IMR-90 (cell line): Measurements from ENCODE around the gene XDH. TPM values are rescaled to one million over a fixed set of nuclear protein-coding genes. Genes with fewer than 3 reads are reported as not detected.

Source experiments
- ATAC-seq: fragments of 200-7000 bp; cut with Tn5 transposase; 2 replicates; pipeline ENCODE4 v1.9.1; 2020; ENCODE audit warnings: low read depth, mild to moderate bottlenecking, moderate library complexity
- BruUV-seq: library from RNA; stranded (reverse); fragments of 400-500 nt; replicated peaks from 2 replicates; lab custom pipeline; 2021; lab: Mats Ljungman, UMichigan
- CTCF ChIA-PET: fragments of 300-600 bp; formaldehyde crosslinking; extraction: SDS; loops from one replicate; lab custom pipeline; 2021; ENCODE audit warnings: antibody characterized with exemption; lab: Yijun Ruan, JAX
- POLR2A ChIA-PET: fragments of 300-600 bp; sonication (Branson Sonifier 250); formaldehyde crosslinking; loops from one replicate; lab custom pipeline; 2022; ENCODE audit warnings: antibody characterized with exemption; ENCODE audit not compliant: unreplicated experiment; lab: Charles Lee
- DNase-seq: peaks from one replicate; pipeline ENCODE4 v3.0.0; 2013
- H2AFZ ChIP-seq: replicated peaks from 2 replicates; pipeline ENCODE3; 2013; ENCODE audit warnings: low read length, mild to moderate bottlenecking; ENCODE audit not compliant: poor library complexity
- H2AK5ac ChIP-seq: 2 replicates; pipeline ENCODE4 v1.6.1; 2013; ENCODE audit warnings: low read depth, low read length, inconsistent platforms
- H2AK9ac ChIP-seq: replicated peaks from 2 replicates; pipeline ENCODE3; 2013; ENCODE audit warnings: mild to moderate bottlenecking, low read depth, low read length, moderate library complexity; ENCODE audit not compliant: poor library complexity
- H2BK120ac ChIP-seq: 2 replicates; pipeline ENCODE4 v1.6.1; 2013; ENCODE audit warnings: low read depth, low read length, inconsistent platforms
- H2BK15ac ChIP-seq: 3 replicates; pipeline ENCODE4 v1.6.1; 2013; ENCODE audit warnings: low read depth, low read length, inconsistent platforms
- H2BK20ac ChIP-seq: 2 replicates; pipeline ENCODE4 v1.6.1; 2013; ENCODE audit warnings: low read depth, mild to moderate bottlenecking, inconsistent platforms, low read length, moderate library complexity
- H2BK5ac ChIP-seq: 2 replicates; pipeline ENCODE4 v1.6.1; 2013; ENCODE audit warnings: mild to moderate bottlenecking, low read depth, low read length, inconsistent platforms; ENCODE audit not compliant: poor library complexity, severe bottlenecking
- H3K14ac ChIP-seq: replicated peaks from 2 replicates; pipeline ENCODE4 v1.6.1; 2013; ENCODE audit warnings: low read depth, low read length, inconsistent platforms
- H3K18ac ChIP-seq: 2 replicates; pipeline ENCODE4 v1.6.1; 2013; ENCODE audit warnings: low read depth, low read length, control low read depth
- H3K23ac ChIP-seq: 2 replicates; pipeline ENCODE4 v1.6.1; 2013; ENCODE audit warnings: low read depth, low read length, inconsistent platforms
- H3K27ac ChIP-seq: 2 replicates; pipeline ENCODE4 v1.5.1; 2013; ENCODE audit warnings: mild to moderate bottlenecking, control low read depth, low read length; ENCODE audit not compliant: insufficient read depth
- H3K27me3 ChIP-seq: 2 replicates; pipeline ENCODE4 v1.6.1; 2013; ENCODE audit warnings: low read length; ENCODE audit not compliant: control insufficient read depth, insufficient read depth
- H3K36me3 ChIP-seq: 2 replicates; pipeline ENCODE4 v1.6.1; 2013; ENCODE audit warnings: low read length, mixed read lengths; ENCODE audit not compliant: control insufficient read depth, insufficient read depth
- H3K4ac ChIP-seq: 2 replicates; pipeline ENCODE4 v1.6.1; 2013; ENCODE audit warnings: low read depth, low read length, inconsistent platforms
- H3K4me1 ChIP-seq: 2 replicates; pipeline ENCODE4 v1.6.1; 2013; ENCODE audit warnings: low read length, mixed read lengths; ENCODE audit not compliant: control insufficient read depth, insufficient read depth
- H3K4me2 ChIP-seq: 2 replicates; pipeline ENCODE4 v1.6.1; 2013; ENCODE audit warnings: low read depth, mild to moderate bottlenecking, control low read depth, low read length, moderate library complexity
- H3K4me3 ChIP-seq: 2 replicates; pipeline ENCODE4 v1.5.1; 2013; ENCODE audit warnings: low read depth, mild to moderate bottlenecking, control low read depth, low read length, moderate library complexity; ENCODE audit not compliant: insufficient read depth
- H3K56ac ChIP-seq: 2 replicates; pipeline ENCODE4 v1.6.1; 2013; ENCODE audit warnings: low read length, inconsistent platforms; ENCODE audit not compliant: insufficient read depth; ENCODE audit errors: extremely low read depth
- H3K79me1 ChIP-seq, 2 experiments: 2 replicates each; pipeline ENCODE4 v1.6.1; 2013; ENCODE audit warnings: low read length in 2 of 2, inconsistent platforms in 1 of 2, low read depth in 1 of 2
- H3K9ac ChIP-seq: 2 replicates; pipeline ENCODE4 v1.6.1; 2013; ENCODE audit warnings: low read depth, low read length, control low read depth
- H3K9me1 ChIP-seq: 2 replicates; pipeline ENCODE4 v1.6.1; 2013; ENCODE audit warnings: low read length, inconsistent platforms; ENCODE audit not compliant: insufficient read depth
- H3K9me3 ChIP-seq: 2 replicates; pipeline ENCODE4 v1.6.1; 2013; ENCODE audit warnings: low read length; ENCODE audit not compliant: control insufficient read depth, insufficient read depth
- H4K20me1 ChIP-seq: 2 replicates; pipeline ENCODE4 v1.6.1; 2013; ENCODE audit warnings: low read length, inconsistent platforms; ENCODE audit not compliant: insufficient read depth
- H4K5ac ChIP-seq: 2 replicates; pipeline ENCODE4 v1.6.1; 2013; ENCODE audit warnings: mild to moderate bottlenecking, low read depth, low read length, control low read depth
- H4K8ac ChIP-seq, 2 experiments: 2 replicates each; pipeline ENCODE4 v1.6.1; 2013; ENCODE audit warnings: low read depth in 2 of 2, low read length in 2 of 2, control low read depth in 1 of 2, inconsistent platforms in 1 of 2
- H4K91ac ChIP-seq: 2 replicates; pipeline ENCODE4 v1.6.1; 2013; ENCODE audit warnings: low read depth, low read length, inconsistent platforms; ENCODE audit not compliant: insufficient read depth
- CEBPB ChIP-seq: IDR thresholded peaks from 2 replicates; pipeline ENCODE4 v1.6.1; 2012; ENCODE audit warnings: low read depth, low read length, improper control_type of control experiment
- CTCF ChIP-seq: conservative IDR thresholded peaks from 2 replicates; pipeline ENCODE4 v1.5.1; 2012; ENCODE audit warnings: mild to moderate bottlenecking, low read depth, low read length, improper control_type of control experiment
- ELK1 ChIP-seq: fragments of 150-350 bp; IDR thresholded peaks from 2 replicates; pipeline ENCODE4 v1.6.1; 2016; ENCODE audit warnings: low read depth, mild to moderate bottlenecking, low read length, moderate library complexity, borderline replicate concordance
- FOS ChIP-seq: fragments of 150-350 bp; IDR thresholded peaks from 2 replicates; pipeline ENCODE4 v1.6.1; 2016; ENCODE audit warnings: low read depth, low read length
- SMC3 ChIP-seq: fragments of 150-350 bp; IDR thresholded peaks from 2 replicates; pipeline ENCODE4 v1.6.1; 2016; ENCODE audit warnings: low read depth, mild to moderate bottlenecking, antibody characterized with exemption, low read length, moderate library complexity
- USF2 ChIP-seq: fragments of 150-350 bp; IDR thresholded peaks from 2 replicates; pipeline ENCODE4 v1.6.1; 2017; ENCODE audit warnings: mild to moderate bottlenecking, antibody characterized with exemption, low read length, low read depth
- WGBS, 2 experiments: methylation state at CpG; one replicate each; pipeline versions ENCODE4 v1.1.5 to v1.1.7; 2013; ENCODE audit warnings: missing lambda C conversion rate in 2 of 2; ENCODE audit not compliant: insufficient read length in 1 of 2; ENCODE audit errors: extremely low coverage in 2 of 2; 5-methylcytosine and 5-hydroxymethylcytosine counted together
- dilution Hi-C: fragments of 300-500 bp; cut with HindIII; formaldehyde crosslinking; loops from one replicate; pipeline ENCODE4 v1.14.3; 2018; ENCODE audit warnings: low sequenced_read_pairs; ENCODE audit not compliant: unreplicated experiment
- in situ Hi-C: fragments of 300-500 bp; cut with MboI; formaldehyde crosslinking; loops from 3 replicates; pipeline ENCODE4 v1.14.3; 2019; ENCODE audit warnings: low sequenced_read_pairs, inconsistent platforms, mixed read lengths
- intact Hi-C: fragments of 100-400 bp; cut with micrococcal nuclease; formaldehyde crosslinking; loops from 2 replicates; pipeline ENCODE4 v1.10.0; 2022
- polyA plus RNA-seq, 3 experiments: library from polyadenylated mRNA; depleted of rRNA; stranded (reverse); fragments of >200 nt; gene quantifications; 2 replicates each; pipeline ENCODE4 v1.2.3, GENCODE V29; 2012; ENCODE audit warnings: low replicate concordance in 1 of 3
- total RNA-seq: library from RNA; depleted of rRNA; stranded (reverse); fragments of >200 nt; gene quantifications from 2 replicates; pipeline ENCODE4 v1.2.3, GENCODE V29; 2012

XDH gene
- total and polyA plus RNA-seq, 2 of the 4 experiments (the other 2 are of a cell fraction) = 0.46 to 1.1 TPM

GRCh38 chr2:31440764-31441163 is 26.2 kb upstream of the XDH start:
- H2BK20ac ChIP-seq = no peak overlapping the region
- H3K79me1 ChIP-seq = no peaks in the 10 kb centered on the region
- no peaks in the 10 kb centered on the region for H3K36me3 ChIP-seq
- no peak overlapping the region for H2AK5ac ChIP-seq
- H3K27me3 ChIP-seq = no peaks in the 10 kb centered on the region; the same call in 1 of the 2 replicates
- intact Hi-C loops (no loop called here), dilution Hi-C loops (no loop called here), in situ Hi-C loops (no loop called here)
- H2AFZ ChIP-seq = no peak overlapping the region
- H3K56ac ChIP-seq = no peak overlapping the region
- no peak overlapping the region for H2BK120ac ChIP-seq
- H3K4me2 ChIP-seq = no peak overlapping the region; the same call in 1 of the 2 replicates
- no peaks in the 10 kb centered on the region for H4K20me1 ChIP-seq
- H4K5ac ChIP-seq = no peak overlapping the region
- H4K91ac ChIP-seq = no peak overlapping the region
- H2BK5ac ChIP-seq = no peak overlapping the region
- peaks cover 2% of the 10 kb centered on the region; the same call in 1 of the 2 replicates for H3K4me1 ChIP-seq
- no TSS peak for BruUV-seq
- no peak overlapping the region for H3K4ac ChIP-seq
- H3K9me1 ChIP-seq = no peaks in the 10 kb centered on the region
- no peaks in the 10 kb centered on the region for H3K9me3 ChIP-seq
- no CpG with 5 or more reads among the region's 2 CpGs for WGBS, 2 experiments
- H4K8ac ChIP-seq = no peak overlapping the region
- POLR2A ChIA-PET = interaction anchor here (0.6 kb wide), 1 partner anchor 10 kb away, joined by 3 read pairs; no protein-coding TSS in a partner anchor
- CTCF ChIA-PET = interaction anchor here (1.0 kb wide), 1 partner anchor 33 kb away, joined by 3 read pairs; no protein-coding TSS in a partner anchor
- ATAC-seq (peak; percentile 67), DNase-seq (peak; percentile 94)
- TF ChIP-seq ELK1 = no peak
- no peak for TF ChIP-seq USF2
- no peak for TF ChIP-seq CTCF
- TF ChIP-seq SMC3 = no peak
- 0 out of 2 replicates have a peak, but pooled peaks have one; percentile 1 for TF ChIP-seq CEBPB
- peak; percentile 60 for TF ChIP-seq FOS
- H3K27ac ChIP-seq = no peak overlapping the region
- H2AK9ac ChIP-seq = no peak overlapping the region
- H3K14ac ChIP-seq = no peak overlapping the region
- H2BK15ac ChIP-seq = no peak overlapping the region
- no peak overlapping the region for H3K18ac ChIP-seq
- no peak overlapping the region for H3K9ac ChIP-seq
- H3K23ac ChIP-seq = no peak overlapping the region
- no peak overlapping the region for H3K4me3 ChIP-seq
